Muscle layer of duodenum (tissue), 2 donors: Measurements from ENCODE around the gene GNPNAT1.
"Not testable (repeated sequence)": the region's sequence is repeated elsewhere in the genome, so short reads cannot be mapped to it uniquely, and the experiment has no call there.

Source experiments
- H3K27ac ChIP-seq: one replicate; pipeline ENCODE4 v1.7.0; 2013; ENCODE audit warnings: mild to moderate bottlenecking, low read length
- H3K27me3 ChIP-seq: one replicate; pipeline ENCODE4 v1.7.0; 2013; ENCODE audit warnings: low read depth, mild to moderate bottlenecking, control low read depth, low read length
- H3K36me3 ChIP-seq, 2 donors: one replicate each; pipeline ENCODE4 v1.7.0; 2013; ENCODE audit warnings: low read length in 2 of 2, control low read depth in 1 of 2, mild to moderate bottlenecking in 1 of 2; ENCODE audit not compliant: insufficient read depth in 2 of 2, control insufficient read depth in 1 of 2
- H3K4me1 ChIP-seq, 2 donors: one replicate each; pipeline ENCODE4 v1.7.0; 2013; ENCODE audit warnings: low read length in 2 of 2, mild to moderate bottlenecking in 2 of 2, control low read depth in 1 of 2, moderate library complexity in 1 of 2; ENCODE audit not compliant: insufficient read depth in 2 of 2, control insufficient read depth in 1 of 2
- H3K4me3 ChIP-seq, 2 donors: one replicate each; pipeline ENCODE4 v1.7.0; 2013; ENCODE audit warnings: low read length in 2 of 2, low read depth in 1 of 2, mild to moderate bottlenecking in 1 of 2
- H3K9me3 ChIP-seq, 2 donors: one replicate each; pipeline ENCODE4 v1.7.0; 2013; ENCODE audit warnings: low read length in 2 of 2, control low read depth in 1 of 2, mild to moderate bottlenecking in 1 of 2; ENCODE audit not compliant: control insufficient read depth in 1 of 2
- donor health status: healthy.

GNPNAT1 gene

GRCh38 chr14:52727509-52727908 is 63.9 kb downstream of the GNPNAT1 start:
- H3K27me3 ChIP-seq, H3K27ac ChIP-seq, H3K4me3 ChIP-seq, H3K4me1 ChIP-seq, H3K9me3 ChIP-seq: not testable (repeated sequence)
- peaks cover 26 to 57% of the 10 kb centered on the region in 2 donors for H3K36me3 ChIP-seq
